CD4-positive, CD25-positive, alpha-beta regulatory T cell (primary cell): ENCODE data around the gene PCK1. TPM values are rescaled to one million over a fixed set of nuclear protein-coding genes. Genes with fewer than 3 reads are reported as not detected.

Experiments
- ATAC-seq, 2 donors: fragments of 150-1000 bp; cut with Tn5 transposase; one replicate each; pipeline ENCODE4 v1.10.0; 2021; ENCODE audit warnings: low read depth in 2 of 2, moderate number of reproducible peaks in 2 of 2, moderate library complexity in 1 of 2
- DNase-seq, 3 donors: peaks; one replicate each; pipeline versions ENCODE4 v3.0.0 to v3.0.0-alpha.2; 2012 to 2022; ENCODE audit warnings: mixed read lengths in 1 of 3
- H3K27ac ChIP-seq: one replicate; pipeline ENCODE4 v1.7.0; 2013; ENCODE audit warnings: mild to moderate bottlenecking, low read length; ENCODE audit not compliant: insufficient read depth, poor library complexity, severe bottlenecking
- H3K27me3 ChIP-seq: one replicate; pipeline ENCODE4 v1.7.0; 2013; ENCODE audit warnings: low read length; ENCODE audit not compliant: control insufficient read depth, insufficient read depth
- H3K36me3 ChIP-seq: one replicate; pipeline ENCODE4 v1.7.0; 2013; ENCODE audit warnings: mild to moderate bottlenecking, low read length, moderate library complexity; ENCODE audit not compliant: control insufficient read depth, insufficient read depth
- H3K4me1 ChIP-seq: 2 replicates; pipeline ENCODE4 v1.7.0; 2013; ENCODE audit warnings: mild to moderate bottlenecking, low read length; ENCODE audit not compliant: insufficient read depth, control insufficient read depth, poor library complexity, severe bottlenecking
- H3K4me3 ChIP-seq: one replicate; pipeline ENCODE4 v1.7.0; 2013; ENCODE audit warnings: low read depth, mild to moderate bottlenecking, low read length, moderate library complexity
- H3K9me3 ChIP-seq, 2 experiments: 1 replicate in 1 of 2; 2 replicates in 1 of 2; pipeline ENCODE4 v1.7.0; 2013; ENCODE audit warnings: low read length in 2 of 2, mild to moderate bottlenecking in 1 of 2, moderate library complexity in 1 of 2; ENCODE audit not compliant: control insufficient read depth in 2 of 2
- H3K27ac Mint-ChIP-seq, 3 donors: one replicate each; pipeline ENCODE4 v1.8.0; 2020 to 2022; ENCODE audit warnings: mild to moderate bottlenecking in 3 of 3, mixed read lengths in 3 of 3, moderate library complexity in 2 of 3
- H3K27me3 Mint-ChIP-seq: one replicate; pipeline ENCODE4 v1.8.0; 2022; ENCODE audit warnings: mild to moderate bottlenecking, mixed read lengths
- H3K36me3 Mint-ChIP-seq: one replicate; pipeline ENCODE4 v1.8.0; 2020; ENCODE audit warnings: mixed read lengths
- H3K4me1 Mint-ChIP-seq, 4 donors: one replicate each; pipeline ENCODE4 v1.8.0; 2020 to 2022; ENCODE audit warnings: mixed read lengths in 4 of 4, mild to moderate bottlenecking in 1 of 4
- H3K4me3 Mint-ChIP-seq, 4 donors: one replicate each; pipeline ENCODE4 v1.8.0; 2020 to 2022; ENCODE audit warnings: mild to moderate bottlenecking in 4 of 4, mixed read lengths in 4 of 4, moderate library complexity in 3 of 4
- H3K9me3 Mint-ChIP-seq, 7 donors: one replicate each; pipeline ENCODE4 v1.8.0; 2020 to 2022; ENCODE audit warnings: mixed read lengths in 7 of 7, mild to moderate bottlenecking in 3 of 7, moderate library complexity in 2 of 7
- polyA plus RNA-seq, 4 donors: library from polyadenylated mRNA; unstranded; fragments of 300-500 nt; fragmentation: Illumina TruSeq; gene quantifications; one replicate each; pipeline ENCODE4 v1.2.3, GENCODE V29; 2021
- total RNA-seq: library from RNA; stranded (reverse); gene quantifications from one replicate; pipeline ENCODE4 v1.2.3, GENCODE V29; 2022

Gene PCK1
- total and polyA plus RNA-seq, 5 donors from 2014 or later, result not detected

- peaks cover 24% of the 10 kb centered on the region for H3K27me3 Mint-ChIP-seq
- ATAC-seq, result no peak
- H3K27ac Mint-ChIP-seq, result no peak overlapping the region
- no peaks in the 10 kb centered on the region for H3K4me1 Mint-ChIP-seq
- no peak overlapping the region for H3K4me3 ChIP-seq
- DNase-seq, result no peak
- H3K9me3 Mint-ChIP-seq, result peaks cover 0 to 4% (median 0%) of the 10 kb centered on the region in 7 donors
- no peaks in the 10 kb centered on the region for H3K36me3 Mint-ChIP-seq
- H3K36me3 ChIP-seq, result no peaks in the 10 kb centered on the region
- H3K9me3 ChIP-seq, result no peaks in the 10 kb centered on the region
- no peak overlapping the region for H3K27ac ChIP-seq
- no peaks in the 10 kb centered on the region for H3K4me1 ChIP-seq
- H3K4me3 Mint-ChIP-seq, result no peak overlapping the region
- peaks cover 8% of the 10 kb centered on the region for H3K27me3 ChIP-seq
Measured at GRCh38 chr20:57577679-57578475, 17.0 kb downstream of the PCK1 start.

GRCh38 chr20:57578476-57579165 lies 17.7 kb downstream of the PCK1 start:
- Mint-ChIP-seq H3K9me3 (peaks cover 0 to 4% (median 0%) of the 10 kb centered on the region in 7 donors), H3K27ac (peak overlapping the region in 1 of 3 donors; percentile 65), H3K4me3 (no peak overlapping the region), H3K4me1 (no peaks in the 10 kb centered on the region), H3K36me3 (no peaks in the 10 kb centered on the region), H3K27me3 (peaks cover 23% of the 10 kb centered on the region)
- DNase-seq (no peak), ATAC-seq (no peak)
- peaks cover 8% of the 10 kb centered on the region for H3K27me3 ChIP-seq
- H3K27ac ChIP-seq, result no peak overlapping the region
- no peaks in the 10 kb centered on the region for H3K36me3 ChIP-seq
- no peak overlapping the region for H3K4me3 ChIP-seq
- no peaks in the 10 kb centered on the region for H3K4me1 ChIP-seq
- H3K9me3 ChIP-seq, result no peaks in the 10 kb centered on the region

- Histone ChIP-seq H3K9me3 (no peaks in the 10 kb centered on the region), H3K4me1 (no peaks in the 10 kb centered on the region), H3K27me3 (peaks cover 8% of the 10 kb centered on the region), H3K27ac (no peak overlapping the region), H3K36me3 (no peaks in the 10 kb centered on the region), H3K4me3 (no peak overlapping the region)
- peaks cover 0 to 4% (median 0%) of the 10 kb centered on the region in 7 donors for H3K9me3 Mint-ChIP-seq
- H3K4me3 Mint-ChIP-seq, result no peak overlapping the region
- no peak overlapping the region for H3K27ac Mint-ChIP-seq
- H3K36me3 Mint-ChIP-seq, result no peaks in the 10 kb centered on the region
- peaks cover 26% of the 10 kb centered on the region for H3K27me3 Mint-ChIP-seq
- DNase-seq, result no peak
- no peak for ATAC-seq
- H3K4me1 Mint-ChIP-seq, result no peaks in the 10 kb centered on the region
Measured at GRCh38 chr20:57579331-57579897, 18.5 kb downstream of the PCK1 start.

DNA sequence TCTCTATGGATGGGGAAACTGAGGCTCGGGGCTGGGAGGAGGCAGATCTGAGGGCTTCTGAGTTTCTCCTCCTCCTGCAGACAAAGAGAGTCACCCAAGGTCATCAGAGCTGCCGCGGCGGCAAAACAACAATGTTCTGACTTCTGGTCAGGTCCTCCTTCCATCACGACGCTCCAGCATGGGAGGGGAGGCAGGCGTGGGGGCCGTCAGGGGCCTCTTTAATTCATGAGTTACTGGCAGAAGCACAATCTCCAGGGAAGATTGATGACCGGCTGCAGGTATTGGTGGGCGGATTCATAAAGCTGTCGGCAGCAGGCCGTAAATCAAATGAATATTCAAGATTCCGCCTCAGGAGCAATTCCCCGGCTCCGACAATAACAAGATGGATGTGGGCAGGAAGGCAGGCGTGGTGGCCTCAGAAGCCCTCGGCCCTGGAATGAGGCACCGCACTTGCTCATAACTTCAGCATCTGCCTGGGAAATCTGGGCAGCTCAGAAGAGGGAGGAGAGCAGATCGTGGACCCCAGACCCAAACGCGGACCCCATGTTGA lies 19.1 kb downstream of the PCK1 start:
- DNase-seq, result no peak
- H3K9me3 Mint-ChIP-seq, result peaks cover 0 to 4% (median 0%) of the 10 kb centered on the region in 7 donors
- Histone ChIP-seq H3K36me3 (no peaks in the 10 kb centered on the region), H3K27ac (no peak overlapping the region), H3K4me1 (no peaks in the 10 kb centered on the region), H3K27me3 (peaks cover 8% of the 10 kb centered on the region), H3K9me3 (no peaks in the 10 kb centered on the region), H3K4me3 (no peak overlapping the region)
- ATAC-seq, result no peak
- H3K36me3 Mint-ChIP-seq, result no peaks in the 10 kb centered on the region
- peaks cover 26% of the 10 kb centered on the region for H3K27me3 Mint-ChIP-seq
- H3K27ac Mint-ChIP-seq, result no peak overlapping the region
- no peaks in the 10 kb centered on the region for H3K4me1 Mint-ChIP-seq
- no peak overlapping the region for H3K4me3 Mint-ChIP-seq

DNA sequence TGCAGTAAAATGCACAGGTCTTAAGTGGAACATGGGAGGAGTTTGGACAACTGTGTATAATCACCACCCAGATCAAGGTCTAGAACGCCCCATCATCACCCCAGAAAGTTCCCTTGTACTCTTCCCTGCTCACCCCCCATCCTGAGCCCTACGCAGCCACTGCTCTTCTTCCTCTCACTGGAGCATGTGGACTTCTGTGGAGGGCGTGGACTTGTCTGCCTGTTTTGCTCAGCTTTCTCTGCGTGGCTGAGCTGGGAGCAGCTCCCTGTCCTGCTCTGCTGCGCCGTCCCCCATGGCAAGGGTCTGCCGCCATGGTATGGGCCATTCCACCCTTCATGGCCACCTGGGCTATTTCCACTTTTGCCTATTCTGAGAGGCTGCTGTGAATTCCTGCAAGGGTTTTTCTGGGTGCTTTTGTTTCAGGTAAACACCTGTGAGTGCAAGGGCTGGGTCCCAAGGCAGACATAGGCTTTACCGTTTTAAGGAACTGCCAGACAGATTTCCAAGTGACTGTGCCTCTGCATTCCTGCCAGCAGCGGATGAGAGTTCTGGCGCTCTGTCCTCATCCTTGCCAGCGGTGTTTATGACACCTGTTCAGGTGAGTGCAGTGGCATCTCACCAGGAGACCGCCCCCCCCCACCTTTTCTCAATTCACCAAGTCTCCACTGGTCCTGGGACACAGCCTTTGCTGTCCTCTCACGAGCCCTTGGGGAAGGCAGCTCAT lies 19.7 kb downstream of the PCK1 start:
- Mint-ChIP-seq H3K27me3 (peaks cover 32% of the 10 kb centered on the region), H3K27ac (no peak overlapping the region), H3K4me1 (no peaks in the 10 kb centered on the region), H3K4me3 (no peak overlapping the region), H3K9me3 (peaks cover 0 to 4% (median 0%) of the 10 kb centered on the region in 7 donors), H3K36me3 (no peaks in the 10 kb centered on the region)
- Histone ChIP-seq H3K9me3 (no peaks in the 10 kb centered on the region), H3K4me1 (no peaks in the 10 kb centered on the region), H3K4me3 (no peak overlapping the region), H3K27ac (no peak overlapping the region), H3K36me3 (no peaks in the 10 kb centered on the region), H3K27me3 (peaks cover 8% of the 10 kb centered on the region)
- ATAC-seq (no peak), DNase-seq (no peak)

GRCh38 chr20:57581202-57582028 lies 20.5 kb downstream of the PCK1 start:
- Mint-ChIP-seq H3K36me3 (no peaks in the 10 kb centered on the region), H3K27me3 (peaks cover 34% of the 10 kb centered on the region), H3K4me3 (no peak overlapping the region), H3K27ac (no peak overlapping the region), H3K4me1 (no peaks in the 10 kb centered on the region), H3K9me3 (peaks cover 0 to 4% (median 0%) of the 10 kb centered on the region in 7 donors)
- DNase-seq, result no peak
- peaks cover 8% of the 10 kb centered on the region for H3K27me3 ChIP-seq
- H3K27ac ChIP-seq, result no peak overlapping the region
- no peaks in the 10 kb centered on the region for H3K36me3 ChIP-seq
- no peak for ATAC-seq
- H3K4me3 ChIP-seq, result no peak overlapping the region
- no peaks in the 10 kb centered on the region for H3K9me3 ChIP-seq
- no peaks in the 10 kb centered on the region for H3K4me1 ChIP-seq

DNA sequence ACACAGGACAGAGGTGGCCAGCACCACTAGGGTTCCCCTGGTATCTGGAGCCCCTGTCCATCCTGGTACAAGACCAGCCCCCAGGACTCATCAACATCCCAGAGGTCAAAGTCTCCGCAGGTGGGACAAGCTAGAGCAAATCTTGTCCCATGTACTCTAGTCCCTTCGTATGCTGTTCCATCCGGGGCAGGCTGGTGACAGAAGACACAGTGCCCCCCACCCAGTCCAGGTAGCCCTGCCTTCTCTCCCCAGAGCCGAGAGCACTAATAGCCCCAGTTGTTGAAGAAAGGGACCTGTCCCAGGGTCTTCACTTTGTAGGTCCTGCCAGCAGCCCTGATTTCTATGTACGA lies 21.1 kb downstream of the PCK1 start:
- no peak for ATAC-seq
- H3K4me3 ChIP-seq, result no peak overlapping the region
- DNase-seq, result no peak
- H3K27me3 ChIP-seq, result peaks cover 5% of the 10 kb centered on the region
- Mint-ChIP-seq H3K27me3 (peaks cover 34% of the 10 kb centered on the region), H3K4me1 (no peaks in the 10 kb centered on the region), H3K4me3 (no peak overlapping the region), H3K9me3 (peaks cover 0 to 4% (median 0%) of the 10 kb centered on the region in 7 donors), H3K36me3 (no peaks in the 10 kb centered on the region), H3K27ac (no peak overlapping the region)
- H3K36me3 ChIP-seq, result no peaks in the 10 kb centered on the region
- H3K27ac ChIP-seq, result no peak overlapping the region
- H3K4me1 ChIP-seq, result no peaks in the 10 kb centered on the region
- no peaks in the 10 kb centered on the region for H3K9me3 ChIP-seq
